ENCODE measurements around the gene DVL1. TPM values are rescaled to one million over a fixed set of nuclear protein-coding genes. Genes with fewer than 3 reads are reported as not detected.

Gene DVL1
- polyA plus RNA-seq, 3 donors: 0.41 to 29.8 (median 0.55) TPM

DNA sequence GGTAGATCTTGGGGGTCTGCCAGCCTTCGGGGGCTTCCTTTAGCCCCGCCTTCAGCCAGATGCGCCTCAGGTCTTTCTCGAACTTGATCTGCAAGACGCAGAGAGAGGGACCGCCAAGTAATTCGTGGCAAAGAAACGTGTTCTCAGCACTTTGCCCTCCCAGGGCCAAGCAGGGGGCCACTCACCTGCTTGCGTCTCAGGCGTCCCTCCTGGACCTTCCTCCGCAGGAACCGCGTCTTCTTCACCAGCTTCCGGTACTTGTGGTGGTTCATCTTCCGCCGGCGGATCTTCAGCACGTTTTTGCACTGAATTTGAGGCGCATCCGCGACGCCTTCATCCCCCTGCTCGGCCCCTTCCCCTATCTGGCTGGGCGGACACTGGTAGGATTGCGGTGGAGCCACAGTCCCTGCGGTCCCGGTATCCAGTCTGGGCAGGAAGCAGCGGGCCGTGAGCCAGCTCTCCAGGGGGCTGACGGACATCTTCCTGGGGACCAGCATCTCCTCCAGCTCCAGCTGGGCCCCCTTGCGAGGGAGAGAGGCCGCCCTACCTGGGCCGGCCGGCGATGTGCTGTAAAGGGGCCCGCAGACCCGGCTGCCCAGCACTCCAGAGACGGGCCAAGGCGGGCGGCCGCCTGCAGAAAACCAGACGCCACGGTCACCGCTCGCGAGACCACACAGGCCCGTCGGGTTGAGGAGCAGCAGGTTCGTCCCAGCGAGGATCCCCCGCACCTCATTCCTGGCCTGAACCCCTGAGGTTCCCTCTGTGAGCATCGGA, 24.8 kb upstream of the DVL1 start:
- Histone ChIP-seq H3K27ac (ENCODE audit: low read depth in 1 of 2, low read length in 2 of 2) (peak overlapping the region; percentile 88 to 94), H3K27me3 (ENCODE audit: control insufficient read depth in 2 of 2, insufficient read depth in 2 of 2, low read length in 2 of 2) (no peaks in the 10 kb centered on the region), H3K9ac (ENCODE audit: insufficient read depth, low read length, poor library complexity, severe bottlenecking) (peak overlapping the region; percentile 96), H3K79me2 (ENCODE audit: insufficient read depth, low read length) (peaks cover 20% of the 10 kb centered on the region), H3K36me3 (replicated peaks in 1 of 2; ENCODE audit: control insufficient read depth in 1 of 2, insufficient read depth in 2 of 2, low read length in 2 of 2) (peaks cover 0 to 9% of the 10 kb centered on the region in 2 donors), H4K20me1 (ENCODE audit: insufficient read depth, low read length) (peaks cover 19% of the 10 kb centered on the region), H3K9me3 (replicated peaks in 1 of 2; ENCODE audit: control insufficient read depth in 1 of 2, insufficient read depth in 1 of 2, low read length in 2 of 2) (no peaks in the 10 kb centered on the region), H3K4me2 (replicated peaks; ENCODE audit: extremely low read depth, low read length, poor library complexity, severe bottlenecking) (peak overlapping the region; percentile 72), H3K4me3 (replicated peaks in 1 of 3; ENCODE audit: low read depth in 2 of 3, low read length in 3 of 3) (peak overlapping the region; percentile 82 to 92 (median 83)), H2AFZ (ENCODE audit: insufficient read depth, low read depth, low read length, poor library complexity, severe bottlenecking) (no peak overlapping the region), H3K4me1 (ENCODE audit: control insufficient read depth in 1 of 2, insufficient read depth in 2 of 2, low read length in 2 of 2) (peaks cover 37 to 49% of the 10 kb centered on the region in 2 donors)
- Mint-ChIP-seq H3K27ac (peak overlapping the region in 5 of 7 donors; percentile 70 to 99 (median 95)), H3K36me3 (peaks cover 8 to 12% of the 10 kb centered on the region in 2 donors), H3K4me3 (peak overlapping the region; percentile 81 to 86), H3K9me3 (peaks cover 0 to 2% (median 0%) of the 10 kb centered on the region in 7 donors), H3K4me1 (peaks cover 40% of the 10 kb centered on the region), H3K27me3 (ENCODE audit: low read depth in 3 of 3) (peaks cover 4 to 7% (median 7%) of the 10 kb centered on the region in 3 donors)
- WGBS (ENCODE audit: insufficient coverage): 61% methylated on average over 52 of the region's 52 CpGs
- DNase-seq: no peak
- TF ChIP-seq, protein P1, sequence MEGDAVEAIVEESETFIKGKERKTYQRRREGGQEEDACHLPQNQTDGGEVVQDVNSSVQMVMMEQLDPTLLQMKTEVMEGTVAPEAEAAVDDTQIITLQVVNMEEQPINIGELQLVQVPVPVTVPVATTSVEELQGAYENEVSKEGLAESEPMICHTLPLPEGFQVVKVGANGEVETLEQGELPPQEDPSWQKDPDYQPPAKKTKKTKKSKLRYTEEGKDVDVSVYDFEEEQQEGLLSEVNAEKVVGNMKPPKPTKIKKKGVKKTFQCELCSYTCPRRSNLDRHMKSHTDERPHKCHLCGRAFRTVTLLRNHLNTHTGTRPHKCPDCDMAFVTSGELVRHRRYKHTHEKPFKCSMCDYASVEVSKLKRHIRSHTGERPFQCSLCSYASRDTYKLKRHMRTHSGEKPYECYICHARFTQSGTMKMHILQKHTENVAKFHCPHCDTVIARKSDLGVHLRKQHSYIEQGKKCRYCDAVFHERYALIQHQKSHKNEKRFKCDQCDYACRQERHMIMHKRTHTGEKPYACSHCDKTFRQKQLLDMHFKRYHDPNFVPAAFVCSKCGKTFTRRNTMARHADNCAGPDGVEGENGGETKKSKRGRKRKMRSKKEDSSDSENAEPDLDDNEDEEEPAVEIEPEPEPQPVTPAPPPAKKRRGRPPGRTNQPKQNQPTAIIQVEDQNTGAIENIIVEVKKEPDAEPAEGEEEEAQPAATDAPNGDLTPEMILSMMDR (IDR thresholded peaks at IDR 0.05): no peak
- intact Hi-C loops (cut with micrococcal nuclease): loop anchor here in 1 of 2 donors (10.0 kb wide), 2 partner anchors 259 to 359 kb away; partner anchors contain the start of genes C1orf159 and ISG15

DNA sequence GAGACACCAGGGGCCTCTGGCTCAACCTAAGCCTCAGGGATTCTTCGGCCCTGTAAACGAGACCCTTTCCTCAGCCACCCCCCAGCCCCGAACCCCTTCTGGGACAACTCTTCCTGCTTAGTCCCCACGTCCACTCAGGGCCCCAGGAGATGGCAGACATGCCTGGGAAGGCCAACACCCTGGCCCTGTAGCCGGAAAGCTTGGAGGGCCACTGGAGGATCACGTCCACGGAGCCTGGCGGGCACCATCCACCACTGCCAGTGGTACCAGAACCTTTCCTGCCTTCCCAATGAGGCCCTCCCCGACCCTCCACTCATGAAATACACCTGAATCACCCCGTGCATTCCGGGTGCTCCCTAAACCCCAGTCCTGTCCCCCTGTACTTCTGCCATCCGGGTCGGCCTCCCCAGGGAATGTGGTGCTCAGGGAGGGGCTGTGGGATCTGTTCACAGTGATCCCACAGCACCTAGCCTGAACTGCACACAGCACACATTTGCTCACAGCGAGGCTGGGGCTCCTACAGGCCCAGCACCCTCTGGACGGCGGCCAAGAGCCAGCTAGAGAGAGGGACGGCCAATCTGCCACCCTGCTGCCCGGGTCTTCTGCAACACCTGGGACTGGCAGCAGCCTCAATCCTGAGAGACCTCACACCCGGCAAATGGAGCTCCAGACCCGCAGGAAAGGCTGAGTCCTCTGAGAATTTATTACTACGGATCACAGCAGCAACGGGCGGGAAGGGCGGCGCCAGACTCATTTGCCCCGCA, 24.0 kb upstream of the DVL1 start:
- TF ChIP-seq, protein P1 (IDR thresholded peaks at IDR 0.05): no peak
- Histone ChIP-seq H3K36me3 (replicated peaks in 1 of 2; ENCODE audit: control insufficient read depth in 1 of 2, insufficient read depth in 2 of 2, low read length in 2 of 2) (peaks cover 0 to 9% of the 10 kb centered on the region in 2 donors), H3K4me2 (replicated peaks; ENCODE audit: extremely low read depth, low read length, poor library complexity, severe bottlenecking) (peak overlapping the region; percentile 72), H4K20me1 (ENCODE audit: insufficient read depth, low read length) (peaks cover 19% of the 10 kb centered on the region), H3K9ac (ENCODE audit: insufficient read depth, low read length, poor library complexity, severe bottlenecking) (no peak overlapping the region), H3K4me1 (ENCODE audit: control insufficient read depth in 1 of 2, insufficient read depth in 2 of 2, low read length in 2 of 2) (peaks cover 37 to 49% of the 10 kb centered on the region in 2 donors), H3K4me3 (replicated peaks in 1 of 3; ENCODE audit: low read depth in 2 of 3, low read length in 3 of 3) (peak overlapping the region in 1 of 3 experiments; percentile 82), H3K27ac (ENCODE audit: low read depth in 1 of 2, low read length in 2 of 2) (no peak overlapping the region), H3K79me2 (ENCODE audit: insufficient read depth, low read length) (peaks cover 20% of the 10 kb centered on the region), H3K9me3 (replicated peaks in 1 of 2; ENCODE audit: control insufficient read depth in 1 of 2, insufficient read depth in 1 of 2, low read length in 2 of 2) (no peaks in the 10 kb centered on the region), H3K27me3 (ENCODE audit: control insufficient read depth in 2 of 2, insufficient read depth in 2 of 2, low read length in 2 of 2) (no peaks in the 10 kb centered on the region), H2AFZ (ENCODE audit: insufficient read depth, low read depth, low read length, poor library complexity, severe bottlenecking) (no peak overlapping the region)
- Mint-ChIP-seq H3K36me3 (peaks cover 8 to 12% of the 10 kb centered on the region in 2 donors), H3K4me3 (peak overlapping the region in 1 of 2 donors; percentile 81), H3K27ac (peak overlapping the region in 1 of 7 donors; percentile 73), H3K4me1 (peaks cover 40% of the 10 kb centered on the region), H3K9me3 (peaks cover 0 to 2% (median 0%) of the 10 kb centered on the region in 7 donors), H3K27me3 (ENCODE audit: low read depth in 3 of 3) (peaks cover 7 to 10% (median 10%) of the 10 kb centered on the region in 3 donors)
- 93% methylated on average over 21 of the region's 26 CpGs for WGBS (ENCODE audit: insufficient coverage)
- intact Hi-C loops (cut with micrococcal nuclease): loop anchor here in 1 of 2 donors (10.0 kb wide), 2 partner anchors 258 to 358 kb away; partner anchors contain the start of genes C1orf159 and ISG15
- no peak for DNase-seq

Data from CD14-positive monocyte (primary cell).